Left ventricle myocardium superior (tissue), 1 donor: Measurements from ENCODE around the gene PRKCQ. TPM values are rescaled to one million over a fixed set of nuclear protein-coding genes. Genes with fewer than 3 reads are reported as not detected.
A peak's percentile ranks its signal among the peaks of the same experiment; 100 is the strongest.
"Not testable (repeated sequence)": the region's sequence is repeated elsewhere in the genome, so short reads cannot be mapped to it uniquely, and the experiment has no call there.

Experiments used
- ATAC-seq: fragments of 200-7000 bp; cut with Tn5 transposase; one replicate; pipeline ENCODE4 v1.9.1; 2020; ENCODE audit warnings: mild to moderate bottlenecking, moderate library complexity
- DNase-seq: peaks from one replicate; pipeline ENCODE4 v3.0.0-alpha.2; 2020
- intact Hi-C: fragments of 100-400 bp; cut with micrococcal nuclease; formaldehyde crosslinking; loops from one replicate; pipeline ENCODE4 v1.11.0; 2022
- total RNA-seq: library from RNA; stranded (reverse); fragmentation: NEBNext Ultra II Directional; extraction: Animal tissue kit (Norgen Biotek cat#: 25700); gene quantifications from one replicate; pipeline ENCODE4 v1.2.1, GENCODE V29; 2021
- donor health status: DM: no; HTN: yes; CAD: no; lungs with severe emphysema.

PRKCQ gene
- total RNA-seq, 1 donor from 2014 or later: 0.12 TPM

- ATAC-seq: no peak
- intact Hi-C loops: no loop called here
- DNase-seq: no peak
These were observed 18.6 kb upstream of the PRKCQ start for GRCh38 chr10:6598679-6599078.

GRCh38 chr10:6597478-6597877 lies 17.4 kb upstream of the PRKCQ start:
- no peak for ATAC-seq
- no peak for DNase-seq
- intact Hi-C loops: no loop called here

GRCh38 chr10:6595499-6595898 lies 15.4 kb upstream of the PRKCQ start:
- DNase-seq: no peak
- ATAC-seq: no peak
- intact Hi-C loops: no loop called here

GRCh38 chr10:6593241-6593671 lies 13.2 kb upstream of the PRKCQ start:
- ATAC-seq: no peak
- intact Hi-C loops: no loop called here
- no peak for DNase-seq

- DNase-seq (no peak), ATAC-seq (no peak)
- intact Hi-C loops: no loop called here
These were observed 12.0 kb upstream of the PRKCQ start for GRCh38 chr10:6592080-6592479.

- intact Hi-C loops: no loop called here
These were observed 11.6 kb upstream of the PRKCQ start for GRCh38 chr10:6591668-6592067.

GRCh38 chr10:6590100-6590499 lies 10.0 kb upstream of the PRKCQ start:
- intact Hi-C loops: no loop called here
- ATAC-seq (no peak), DNase-seq (no peak)

More at GRCh38 chr10:6591668-6592067, 11.6 kb upstream of the PRKCQ start:
- ATAC-seq (no peak), DNase-seq (no peak)

- intact Hi-C loops: no loop called here
- no peak for DNase-seq
- no peak for ATAC-seq
These were observed 9.4 kb upstream of the PRKCQ start for GRCh38 chr10:6589287-6590094.

- ATAC-seq: no peak
- intact Hi-C loops: no loop called here
- DNase-seq: no peak
These were observed 8.8 kb upstream of the PRKCQ start for GRCh38 chr10:6588845-6589244.

GRCh38 chr10:6588082-6588481 lies 8.0 kb upstream of the PRKCQ start:
- intact Hi-C loops: no loop called here
- no peak for ATAC-seq
- no peak for DNase-seq

- intact Hi-C loops: no loop called here
- DNase-seq: no peak
- ATAC-seq: no peak
These were observed 6.4 kb upstream of the PRKCQ start for GRCh38 chr10:6586501-6586900.

GRCh38 chr10:6583447-6583846 lies 3.4 kb upstream of the PRKCQ start:
- intact Hi-C loops: loop anchor here (5.0 kb wide), 1 partner anchor 89 kb away; no protein-coding TSS in a partner anchor
- ATAC-seq: no peak
- DNase-seq: no peak

GRCh38 chr10:6582913-6583312 lies 2.8 kb upstream of the PRKCQ start:
- intact Hi-C loops: loop anchor here (5.0 kb wide), 1 partner anchor 89 kb away; no protein-coding TSS in a partner anchor
- ATAC-seq, DNase-seq: not testable (repeated sequence)

- DNase-seq (no peak), ATAC-seq (no peak)
- intact Hi-C loops: loop anchor here (5.0 kb wide), 1 partner anchor 90 kb away; no protein-coding TSS in a partner anchor
These were observed 2.2 kb upstream of the PRKCQ start for GRCh38 chr10:6582298-6582697.

GRCh38 chr10:6581778-6582228 lies 1.7 kb upstream of the PRKCQ start:
- intact Hi-C loops: loop anchor here (5.0 kb wide), 1 partner anchor 90 kb away; no protein-coding TSS in a partner anchor
- ATAC-seq: no peak
- DNase-seq: no peak

- not testable (repeated sequence) for ATAC-seq, DNase-seq
- intact Hi-C loops: loop anchor here (5.0 kb wide), 1 partner anchor 91 kb away; no protein-coding TSS in a partner anchor
These were observed 1.1 kb upstream of the PRKCQ start for GRCh38 chr10:6581223-6581622.

GRCh38 chr10:6580279-6581029 lies 378 bp upstream of the PRKCQ start:
- ATAC-seq: peak; percentile 96
- intact Hi-C loops: loop anchor here (5.0 kb wide), 1 partner anchor 92 kb away; no protein-coding TSS in a partner anchor
- peak; percentile 81 for DNase-seq

- intact Hi-C loops: no loop called here
- ATAC-seq: no peak
- no peak for DNase-seq
These were observed 733 bp downstream of the PRKCQ start for GRCh38 chr10:6579183-6579903.

- no peak for ATAC-seq
- DNase-seq: no peak
- intact Hi-C loops: no loop called here
These were observed 1.3 kb downstream of the PRKCQ start for GRCh38 chr10:6578795-6579182.
